ENCODE results near the gene CHRNB2. TPM values are rescaled to one million over a fixed set of nuclear protein-coding genes. Genes with fewer than 3 reads are reported as not detected.
A peak's percentile ranks its signal among the peaks of the same experiment; 100 is the strongest.
"Not testable (repeated sequence)": the region's sequence is repeated elsewhere in the genome, so short reads cannot be mapped to it uniquely, and the experiment has no call there.

Gene CHRNB2
- polyA plus RNA-seq (ENCODE audit: insufficient read length in 4 of 4), result under 1 TPM; 0.35 to 0.50 (median 0.39) TPM

GRCh38 chr1:154567386-154568156 is at the start of gene CHRNB2:
Gene CHRNB2, plus strand, starts transcription at chr1:154567778. Its CDS starts 267 bp downstream, at chr1:154568045.
- peak in 3 of 4 donors; percentile 40 to 51 (median 48) for DNase-seq (ENCODE audit: low read depth in 4 of 4, low spot score in 3 of 4)

- no peak for DNase-seq (ENCODE audit: low read depth in 4 of 4, low spot score in 3 of 4)
Observed at GRCh38 chr1:154519591-154519991, 48.0 kb upstream of the CHRNB2 start.

- no peak for DNase-seq (ENCODE audit: low read depth in 4 of 4, low spot score in 3 of 4)
Observed at GRCh38 chr1:154520333-154520732, 47.2 kb upstream of the CHRNB2 start.

GRCh38 chr1:154521695-154522094 is 45.9 kb upstream of the CHRNB2 start:
- no peak for DNase-seq (ENCODE audit: low read depth in 4 of 4, low spot score in 3 of 4)

- DNase-seq (ENCODE audit: low read depth in 4 of 4, low spot score in 3 of 4), result no peak
Observed at GRCh38 chr1:154524881-154525280, 42.7 kb upstream of the CHRNB2 start.

GRCh38 chr1:154527192-154527591 is 40.4 kb upstream of the CHRNB2 start:
- DNase-seq (ENCODE audit: low read depth in 4 of 4, low spot score in 3 of 4), result no peak

- no peak for DNase-seq (ENCODE audit: low read depth in 4 of 4, low spot score in 3 of 4)
Observed at GRCh38 chr1:154529308-154529707, 38.3 kb upstream of the CHRNB2 start.

- DNase-seq (ENCODE audit: low read depth in 4 of 4, low spot score in 3 of 4), result not testable (repeated sequence)
Observed at GRCh38 chr1:154531950-154532349, 35.6 kb upstream of the CHRNB2 start.

- no peak for DNase-seq (ENCODE audit: low read depth in 4 of 4, low spot score in 3 of 4)
Observed at GRCh38 chr1:154533952-154534844, 33.4 kb upstream of the CHRNB2 start.

- no peak for DNase-seq (ENCODE audit: low read depth in 4 of 4, low spot score in 3 of 4)
Observed at GRCh38 chr1:154536570-154536969, 31.0 kb upstream of the CHRNB2 start.

- no peak for DNase-seq (ENCODE audit: low read depth in 4 of 4, low spot score in 3 of 4)
Observed at GRCh38 chr1:154539486-154540483, 27.8 kb upstream of the CHRNB2 start.

GRCh38 chr1:154541231-154541630 is 26.3 kb upstream of the CHRNB2 start:
- no peak for DNase-seq (ENCODE audit: low read depth in 4 of 4, low spot score in 3 of 4)

GRCh38 chr1:154546264-154547063 is 21.1 kb upstream of the CHRNB2 start:
- DNase-seq (ENCODE audit: low read depth in 4 of 4, low spot score in 3 of 4), result no peak

GRCh38 chr1:154547105-154547732 is 20.4 kb upstream of the CHRNB2 start:
- no peak for DNase-seq (ENCODE audit: low read depth in 4 of 4, low spot score in 3 of 4)

- DNase-seq (ENCODE audit: low read depth in 4 of 4, low spot score in 3 of 4), result no peak
Observed at GRCh38 chr1:154548028-154548427, 19.6 kb upstream of the CHRNB2 start.

GRCh38 chr1:154549202-154549770 is 18.3 kb upstream of the CHRNB2 start:
- DNase-seq (ENCODE audit: low read depth in 4 of 4, low spot score in 3 of 4), result no peak

GRCh38 chr1:154550070-154550469 is 17.5 kb upstream of the CHRNB2 start:
- no peak for DNase-seq (ENCODE audit: low read depth in 4 of 4, low spot score in 3 of 4)

- no peak for DNase-seq (ENCODE audit: low read depth in 4 of 4, low spot score in 3 of 4)
Observed at GRCh38 chr1:154550657-154551056, 16.9 kb upstream of the CHRNB2 start.

GRCh38 chr1:154551474-154551873 is 16.1 kb upstream of the CHRNB2 start:
- DNase-seq (ENCODE audit: low read depth in 4 of 4, low spot score in 3 of 4), result no peak

Data from left renal pelvis (tissue), 4 donors.